Keratinocyte (primary cell): ENCODE results near the gene PRRG1.

Experiments used
- EZH2 ChIP-seq: IDR thresholded peaks from one replicate; pipeline ENCODE4 v1.6.1; 2012; ENCODE audit warnings: inconsistent platforms, mild to moderate bottlenecking, low read length, moderate library complexity
- TF ChIP-seq, protein P1 (sequence below), 3 experiments: IDR thresholded peaks in 1 of 3; conservative IDR thresholded peaks in 1 of 3; optimal IDR thresholded peaks in 1 of 3; 2 replicates in 2 of 3; 3 replicates in 1 of 3; pipeline versions ENCODE3 to v1.5.1; 2011; ENCODE audit warnings: low read length in 3 of 3, mild to moderate bottlenecking in 3 of 3, moderate library complexity in 2 of 3, control low read depth in 1 of 3, inconsistent platforms in 1 of 3; ENCODE audit not compliant: insufficient read depth in 2 of 3; ENCODE audit errors: extremely low read depth in 1 of 3

DNA sequence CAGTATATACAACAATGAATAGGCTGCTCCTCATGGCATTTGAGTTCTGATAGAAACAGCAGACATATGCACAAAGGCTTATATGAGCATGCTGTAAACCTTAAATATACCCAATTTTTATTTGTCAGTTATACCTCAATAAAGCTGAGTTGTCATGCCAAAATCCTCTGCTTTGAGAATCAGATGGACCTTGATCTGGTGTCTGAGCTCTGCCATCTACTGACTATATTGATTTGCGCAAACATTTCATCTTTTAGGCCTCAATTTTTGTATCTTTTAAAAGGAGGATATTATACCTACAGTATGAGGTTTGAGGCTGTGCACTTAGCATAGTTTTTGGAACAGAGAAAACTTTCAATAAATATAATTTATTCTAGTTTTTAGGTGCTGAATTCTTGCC lies 85.2 kb downstream of the PRRG1 start:
- TF ChIP-seq EZH2 = no peak
- TF ChIP-seq, protein P1, sequence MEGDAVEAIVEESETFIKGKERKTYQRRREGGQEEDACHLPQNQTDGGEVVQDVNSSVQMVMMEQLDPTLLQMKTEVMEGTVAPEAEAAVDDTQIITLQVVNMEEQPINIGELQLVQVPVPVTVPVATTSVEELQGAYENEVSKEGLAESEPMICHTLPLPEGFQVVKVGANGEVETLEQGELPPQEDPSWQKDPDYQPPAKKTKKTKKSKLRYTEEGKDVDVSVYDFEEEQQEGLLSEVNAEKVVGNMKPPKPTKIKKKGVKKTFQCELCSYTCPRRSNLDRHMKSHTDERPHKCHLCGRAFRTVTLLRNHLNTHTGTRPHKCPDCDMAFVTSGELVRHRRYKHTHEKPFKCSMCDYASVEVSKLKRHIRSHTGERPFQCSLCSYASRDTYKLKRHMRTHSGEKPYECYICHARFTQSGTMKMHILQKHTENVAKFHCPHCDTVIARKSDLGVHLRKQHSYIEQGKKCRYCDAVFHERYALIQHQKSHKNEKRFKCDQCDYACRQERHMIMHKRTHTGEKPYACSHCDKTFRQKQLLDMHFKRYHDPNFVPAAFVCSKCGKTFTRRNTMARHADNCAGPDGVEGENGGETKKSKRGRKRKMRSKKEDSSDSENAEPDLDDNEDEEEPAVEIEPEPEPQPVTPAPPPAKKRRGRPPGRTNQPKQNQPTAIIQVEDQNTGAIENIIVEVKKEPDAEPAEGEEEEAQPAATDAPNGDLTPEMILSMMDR (optimal IDR thresholded peaks at IDR 0.05 in 1 of 3, IDR thresholded peaks at IDR 0.05 in 1 of 3, conservative IDR thresholded peaks at IDR 0.05 in 1 of 3; ENCODE audit: extremely low read depth in 1 of 3, insufficient read depth in 2 of 3, low read length in 3 of 3) = no peak
